Measurements from ENCODE around the gene NDUFV2.

DNA sequence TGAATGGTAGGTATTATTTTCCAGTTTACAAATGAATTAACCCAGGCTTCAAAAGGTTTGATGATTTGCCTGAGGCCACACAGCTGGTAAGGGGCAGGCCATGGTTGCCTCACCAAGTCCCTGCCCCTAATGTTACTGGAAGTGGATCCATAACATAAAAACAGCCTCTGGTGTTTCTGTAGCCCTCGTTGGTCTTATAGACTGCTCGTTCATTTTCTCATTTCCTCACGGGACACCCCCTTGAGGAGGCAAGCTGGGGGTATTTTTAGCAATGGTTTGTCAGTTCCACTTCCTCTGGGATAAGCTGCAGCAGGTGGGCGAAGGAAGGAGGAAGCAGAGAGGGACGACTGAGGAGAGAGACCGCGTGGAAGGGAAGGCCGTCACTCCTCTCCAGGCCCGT, 32.9 kb upstream of the NDUFV2 start:
- TF ChIP-seq POLR2A (IDR thresholded peaks at IDR 0.05), result no peak
- TF ChIP-seq, protein P1, sequence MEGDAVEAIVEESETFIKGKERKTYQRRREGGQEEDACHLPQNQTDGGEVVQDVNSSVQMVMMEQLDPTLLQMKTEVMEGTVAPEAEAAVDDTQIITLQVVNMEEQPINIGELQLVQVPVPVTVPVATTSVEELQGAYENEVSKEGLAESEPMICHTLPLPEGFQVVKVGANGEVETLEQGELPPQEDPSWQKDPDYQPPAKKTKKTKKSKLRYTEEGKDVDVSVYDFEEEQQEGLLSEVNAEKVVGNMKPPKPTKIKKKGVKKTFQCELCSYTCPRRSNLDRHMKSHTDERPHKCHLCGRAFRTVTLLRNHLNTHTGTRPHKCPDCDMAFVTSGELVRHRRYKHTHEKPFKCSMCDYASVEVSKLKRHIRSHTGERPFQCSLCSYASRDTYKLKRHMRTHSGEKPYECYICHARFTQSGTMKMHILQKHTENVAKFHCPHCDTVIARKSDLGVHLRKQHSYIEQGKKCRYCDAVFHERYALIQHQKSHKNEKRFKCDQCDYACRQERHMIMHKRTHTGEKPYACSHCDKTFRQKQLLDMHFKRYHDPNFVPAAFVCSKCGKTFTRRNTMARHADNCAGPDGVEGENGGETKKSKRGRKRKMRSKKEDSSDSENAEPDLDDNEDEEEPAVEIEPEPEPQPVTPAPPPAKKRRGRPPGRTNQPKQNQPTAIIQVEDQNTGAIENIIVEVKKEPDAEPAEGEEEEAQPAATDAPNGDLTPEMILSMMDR (IDR thresholded peaks at IDR 0.05), result no peak
